Gastrocnemius medialis (tissue), 4 donors: ENCODE measurements around the gene DPYD.

Experiments
- POLR2A ChIP-seq, 2 donors: fragments of 450-650 bp; IDR thresholded peaks; one replicate each; pipeline ENCODE4 v1.6.1; 2017; ENCODE audit warnings: antibody characterized with exemption in 2 of 2, mild to moderate bottlenecking in 2 of 2, moderate library complexity in 2 of 2
- TF ChIP-seq, protein P1 (sequence below), 5 experiments: fragments of 450-650 bp in 3 of 5; fragments of 200-600 bp in 2 of 5; sonication (generic) in 2 of 5; IDR thresholded peaks in 4 of 5; conservative IDR thresholded peaks in 1 of 5; 1 replicate in 4 of 5; 2 replicates in 1 of 5; pipeline ENCODE4 v1.5.1; 2016 to 2019; ENCODE audit warnings: antibody characterized with exemption in 5 of 5, mild to moderate bottlenecking in 3 of 5, moderate library complexity in 3 of 5

DNA sequence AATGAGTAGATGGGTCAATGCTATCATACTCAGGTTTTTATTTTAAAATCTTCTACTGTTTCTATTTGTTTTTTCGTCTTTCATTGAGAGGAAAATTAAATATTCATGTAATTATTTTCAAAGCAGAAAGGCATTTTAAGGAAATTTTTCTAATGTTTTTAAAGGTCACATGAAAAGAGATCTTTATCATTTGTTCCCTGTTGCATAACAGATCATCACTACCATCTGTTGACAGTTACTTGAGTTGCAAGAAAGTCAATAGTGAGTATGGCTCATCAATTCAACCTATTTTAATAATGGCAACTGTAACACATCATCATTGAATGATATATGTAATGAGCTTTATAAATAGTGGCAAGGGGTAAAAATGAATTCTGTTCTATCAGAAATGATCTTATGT is 369.7 kb downstream of the DPYD start:
- TF ChIP-seq, protein P1, sequence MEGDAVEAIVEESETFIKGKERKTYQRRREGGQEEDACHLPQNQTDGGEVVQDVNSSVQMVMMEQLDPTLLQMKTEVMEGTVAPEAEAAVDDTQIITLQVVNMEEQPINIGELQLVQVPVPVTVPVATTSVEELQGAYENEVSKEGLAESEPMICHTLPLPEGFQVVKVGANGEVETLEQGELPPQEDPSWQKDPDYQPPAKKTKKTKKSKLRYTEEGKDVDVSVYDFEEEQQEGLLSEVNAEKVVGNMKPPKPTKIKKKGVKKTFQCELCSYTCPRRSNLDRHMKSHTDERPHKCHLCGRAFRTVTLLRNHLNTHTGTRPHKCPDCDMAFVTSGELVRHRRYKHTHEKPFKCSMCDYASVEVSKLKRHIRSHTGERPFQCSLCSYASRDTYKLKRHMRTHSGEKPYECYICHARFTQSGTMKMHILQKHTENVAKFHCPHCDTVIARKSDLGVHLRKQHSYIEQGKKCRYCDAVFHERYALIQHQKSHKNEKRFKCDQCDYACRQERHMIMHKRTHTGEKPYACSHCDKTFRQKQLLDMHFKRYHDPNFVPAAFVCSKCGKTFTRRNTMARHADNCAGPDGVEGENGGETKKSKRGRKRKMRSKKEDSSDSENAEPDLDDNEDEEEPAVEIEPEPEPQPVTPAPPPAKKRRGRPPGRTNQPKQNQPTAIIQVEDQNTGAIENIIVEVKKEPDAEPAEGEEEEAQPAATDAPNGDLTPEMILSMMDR (IDR thresholded peaks at IDR 0.05 in 4 of 5, conservative IDR thresholded peaks at IDR 0.05 in 1 of 5): no peak
- no peak for TF ChIP-seq POLR2A (IDR thresholded peaks at IDR 0.05)
